HCT116 (cell line): ENCODE measurements around the gene RASGEF1C. TPM values are rescaled to one million over a fixed set of nuclear protein-coding genes. Genes with fewer than 3 reads are reported as not detected.

Experiments
- ATAC-seq: fragments of 200-7000 bp; cut with Tn5 transposase; 2 replicates; pipeline ENCODE4 v1.9.1; 2020; ENCODE audit warnings: mild to moderate bottlenecking, moderate library complexity
- BruUV-seq: library from RNA; stranded (reverse); fragments of 400-500 nt; replicated peaks from 2 replicates; lab custom pipeline; 2021; lab: Mats Ljungman, UMichigan
- CTCF ChIA-PET: fragments of 300-600 bp; sonication (Branson Sonifier 250); formaldehyde crosslinking; loops from one replicate; lab custom pipeline; 2021; ENCODE audit warnings: antibody characterized with exemption; lab: Charles Lee
- POLR2A ChIA-PET: fragments of 300-600, 350-600 bp; sonication (Branson Sonifier 250); formaldehyde crosslinking; loops from one replicate; lab custom pipeline; 2021; ENCODE audit warnings: antibody characterized with exemption; lab: Charles Lee
- RAD21 ChIA-PET, 2 experiments: fragments of 300-600 bp; sonication (Branson Sonifier 250); formaldehyde crosslinking; loops; one replicate each; lab custom pipeline; 2023; ENCODE audit warnings: low total read pairs in 2 of 2; ENCODE audit not compliant: uncharacterized antibody in 2 of 2, unreplicated experiment in 2 of 2, low non-redundant PET in 1 of 2; lab: Charles Lee
- DNase-seq: peaks from one replicate; pipeline ENCODE4 v3.0.0-alpha.2; 2010; ENCODE audit warnings: low read depth, low spot score
- H2AFZ ChIP-seq: fragments of 200-600 bp; shearing (Covaris generic), sonication (generic); 2 replicates; pipeline ENCODE4 v1.6.1; 2017; ENCODE audit warnings: low read depth, mixed run types, mixed read lengths, antibody characterized with exemption, low read length; ENCODE audit not compliant: poor library complexity, severe bottlenecking
- H3K27ac ChIP-seq: 2 replicates; pipeline ENCODE4 v1.5.1; 2012; ENCODE audit warnings: low read depth, low read length
- H3K27me3 ChIP-seq: fragments of 200-600 bp; sonication (generic); 2 replicates; pipeline ENCODE4 v1.6.1; 2016; ENCODE audit warnings: mixed run types, low read length, mixed read lengths; ENCODE audit not compliant: insufficient read depth
- H3K36me3 ChIP-seq, 2 experiments: fragments of 200-500 bp in 1 of 2; fragments of 200-600 bp in 1 of 2; sonication (Bioruptor generic) in 1 of 2; sonication (generic) in 1 of 2; 2 replicates each; pipeline versions ENCODE4 v1.5.1 to v1.6.1; 2014 to 2016; ENCODE audit warnings: low read length in 2 of 2, inconsistent platforms in 1 of 2, mixed read lengths in 1 of 2, mixed run types in 1 of 2; ENCODE audit not compliant: insufficient read depth in 2 of 2, control insufficient read depth in 1 of 2
- H3K4me1 ChIP-seq, 2 experiments: fragments of 200-600 bp in 1 of 2; sonication (generic) in 1 of 2; 2 replicates each; pipeline versions ENCODE4 v1.5.1 to v1.6.1; 2012 to 2017; ENCODE audit warnings: low read length in 2 of 2, inconsistent platforms in 1 of 2, mild to moderate bottlenecking in 1 of 2, mixed read lengths in 1 of 2, mixed run types in 1 of 2, moderate library complexity in 1 of 2; ENCODE audit not compliant: insufficient read depth in 2 of 2, control insufficient read depth in 1 of 2
- H3K4me2 ChIP-seq: fragments of 200-600 bp; sonication (generic); 2 replicates; pipeline ENCODE4 v1.6.1; 2017; ENCODE audit warnings: mixed run types, low read length, mixed read lengths
- H3K4me3 ChIP-seq, 2 experiments: fragments of 200-600 bp in 1 of 2; sonication (generic) in 1 of 2; replicated peaks in 1 of 2; 2 replicates each; pipeline ENCODE4 v1.5.1; 2011 to 2016; ENCODE audit warnings: low read length in 2 of 2, control low read depth in 1 of 2, low read depth in 1 of 2, mild to moderate bottlenecking in 1 of 2, mixed read lengths in 1 of 2, mixed run types in 1 of 2
- H3K79me2 ChIP-seq: fragments of 200-600 bp; sonication (generic); 2 replicates; pipeline ENCODE4 v1.6.1; 2017; ENCODE audit warnings: mild to moderate bottlenecking, mixed run types, low read length, moderate library complexity, mixed read lengths; ENCODE audit not compliant: insufficient read depth
- H3K9ac ChIP-seq: fragments of 200-600 bp; sonication (generic); 2 replicates; pipeline ENCODE4 v1.6.1; 2016; ENCODE audit warnings: low read length, mixed read lengths
- H3K9me2 ChIP-seq: fragments of 200-600 bp; sonication (generic), shearing (Covaris generic); 2 replicates; pipeline ENCODE4 v1.6.1; 2017; ENCODE audit warnings: mixed run types, mild to moderate bottlenecking, moderate library complexity; ENCODE audit not compliant: insufficient read depth
- H3K9me3 ChIP-seq, 2 experiments: fragments of 200-500 bp in 1 of 2; fragments of 200-600 bp in 1 of 2; sonication (Bioruptor generic) in 1 of 2; sonication (generic) in 1 of 2; 2 replicates each; pipeline ENCODE4 v1.6.1; 2014 to 2017; ENCODE audit warnings: low read length in 2 of 2, mixed read lengths in 2 of 2, inconsistent platforms in 1 of 2, low read depth in 1 of 2, mild to moderate bottlenecking in 1 of 2, mixed run types in 1 of 2, moderate library complexity in 1 of 2; ENCODE audit not compliant: control insufficient read depth in 1 of 2, insufficient read depth in 1 of 2
- H4K20me1 ChIP-seq: fragments of 200-600 bp; sonication (generic), shearing (Covaris generic); 2 replicates; pipeline ENCODE4 v1.6.1; 2017; ENCODE audit warnings: mixed run types, mild to moderate bottlenecking, moderate library complexity; ENCODE audit not compliant: insufficient read depth
- ATF3 ChIP-seq: IDR thresholded peaks from 2 replicates; pipeline ENCODE4 v1.6.1; 2012
- CEBPB ChIP-seq: IDR thresholded peaks from 2 replicates; pipeline ENCODE4 v1.6.1; 2012; ENCODE audit warnings: low read depth
- CTCF ChIP-seq, 3 experiments: fragments of 200-600 bp in 1 of 3; sonication (generic) in 1 of 3; IDR thresholded peaks in 2 of 3; conservative IDR thresholded peaks in 1 of 3; 2 replicates each; pipeline ENCODE4 v1.5.1; 2012 to 2017; ENCODE audit warnings: low read depth in 2 of 3, low read length in 2 of 3, antibody characterized with exemption in 1 of 3, borderline replicate concordance in 1 of 3, control low read depth in 1 of 3, mild to moderate bottlenecking in 1 of 3, mixed read lengths in 1 of 3, mixed run types in 1 of 3, moderate library complexity in 1 of 3; ENCODE audit not compliant: insufficient read depth in 1 of 3
- JUND ChIP-seq: IDR thresholded peaks from 2 replicates; pipeline ENCODE4 v1.6.1; 2012
- POLR2AphosphoS5 ChIP-seq: IDR thresholded peaks from 2 replicates; pipeline ENCODE4 v1.6.1; 2011; ENCODE audit warnings: mild to moderate bottlenecking, low read depth, low read length, moderate library complexity
- SRF ChIP-seq: IDR thresholded peaks from 2 replicates; pipeline ENCODE4 v1.6.1; 2012; ENCODE audit warnings: low read depth
- YY1 ChIP-seq: IDR thresholded peaks from 2 replicates; pipeline ENCODE4 v1.6.1; 2011; ENCODE audit warnings: low read length, low read depth, moderate library complexity, mild to moderate bottlenecking; ENCODE audit not compliant: insufficient replicate concordance; ENCODE audit errors: extremely low read depth
- intact Hi-C: fragments of 100-400 bp; cut with micrococcal nuclease; formaldehyde crosslinking; loops from 2 replicates; pipeline ENCODE4 v1.10.0; 2022
- total RNA-seq: library from RNA; stranded (reverse); gene quantifications from one replicate; pipeline ENCODE4 v1.2.1, GENCODE V29; 2021; ENCODE audit not compliant: unreplicated experiment

RASGEF1C gene
- total RNA-seq, 1 experiment from 2014 or later: 1.2 TPM

GRCh38 chr5:180208435-180209081 lies 453 bp downstream of the RASGEF1C start:
- no TSS peak for BruUV-seq
- no peaks in the 10 kb centered on the region for H3K9me3 ChIP-seq
- CTCF ChIA-PET: interaction anchor here (0.8 to 1.9 kb wide), 6 partner anchors 9 to 263 kb away, joined by 3 to 6 read pairs (median 4); no protein-coding TSS in a partner anchor
- peak overlapping the region; percentile 45; the same call in 1 of the 2 replicates for H3K9ac ChIP-seq
- no peaks in the 10 kb centered on the region for H3K79me2 ChIP-seq
- H3K4me2 ChIP-seq: peak overlapping the region; percentile 89
- no peaks in the 10 kb centered on the region for H3K27me3 ChIP-seq
- H2AFZ ChIP-seq: no peak overlapping the region
- H3K4me1 ChIP-seq: peaks cover 5 to 14% of the 10 kb centered on the region in 2 experiments; a peak in 3 of 4 replicates
- peak overlapping the region; percentile 47 to 60 for H3K4me3 ChIP-seq
- no peaks in the 10 kb centered on the region for H3K9me2 ChIP-seq
- peak; percentile 72 for ATAC-seq
- RAD21 ChIA-PET: no interaction called here
- DNase-seq: no peak
- intact Hi-C loops: loop anchor here (2.0 to 10.0 kb wide), 2 partner anchors 82 to 266 kb away; no protein-coding TSS in a partner anchor
- POLR2A ChIA-PET: no interaction called here
- no peaks in the 10 kb centered on the region for H3K36me3 ChIP-seq
- H4K20me1 ChIP-seq: no peaks in the 10 kb centered on the region
- peak overlapping the region; percentile 34; the same call in 1 of the 2 replicates for H3K27ac ChIP-seq
- TF ChIP-seq YY1: no peak
- no peak for TF ChIP-seq ATF3
- peak in 2 of 3 experiments; percentile 33 to 41; a peak in 4 of 6 replicates for TF ChIP-seq CTCF (IDR thresholded peaks at IDR 0.05 in 2 of 3, conservative IDR thresholded peaks at IDR 0.05 in 1 of 3; ENCODE audit: borderline replicate concordance in 1 of 3, insufficient read depth in 1 of 3, low read depth in 2 of 3, low read length in 2 of 3)
- no peak for TF ChIP-seq POLR2AphosphoS5
- TF ChIP-seq SRF: no peak
- no peak for TF ChIP-seq JUND
- no peak for TF ChIP-seq CEBPB
